PFSK-1 (cell line): ENCODE measurements around the gene OPN1MW3.

Experiments used
- FOXP2 ChIP-seq: optimal IDR thresholded peaks from 2 replicates; pipeline ENCODE3; 2011; ENCODE audit warnings: borderline replicate concordance, control low read depth, inconsistent platforms; ENCODE audit not compliant: insufficient read depth; ENCODE audit errors: extremely low read length, extremely low read depth
- POLR2AphosphoS5 ChIP-seq: IDR thresholded peaks from 2 replicates; pipeline ENCODE4 v1.6.1; 2012; ENCODE audit warnings: low read depth, mild to moderate bottlenecking, control low read depth, low read length, moderate library complexity
- REST ChIP-seq, 2 experiments: IDR thresholded peaks; 2 replicates each; pipeline versions ENCODE4 v1.6.1 to v1.8.0; 2011 to 2012; ENCODE audit warnings: low read depth in 2 of 2, low read length in 2 of 2, control low read depth in 1 of 2, inconsistent platforms in 1 of 2, mild to moderate bottlenecking in 1 of 2, moderate library complexity in 1 of 2; ENCODE audit not compliant: insufficient read depth in 1 of 2
- SIN3A ChIP-seq: IDR thresholded peaks from 2 replicates; pipeline ENCODE4 v1.6.1; 2012; ENCODE audit warnings: mild to moderate bottlenecking, low read length, moderate library complexity, borderline replicate concordance; ENCODE audit not compliant: insufficient read depth
- TAF1 ChIP-seq: IDR thresholded peaks from 2 replicates; pipeline ENCODE4 v1.6.1; 2012; ENCODE audit warnings: low read length, control low read depth, borderline replicate concordance; ENCODE audit not compliant: insufficient read depth

The OPN1MW3 gene

GRCh38 chrX:154296731-154297130, 39.3 kb downstream of the OPN1MW3 start:
- no peak for TF ChIP-seq POLR2AphosphoS5
- TF ChIP-seq SIN3A = no peak
- TF ChIP-seq FOXP2 = no peak
- no peak for TF ChIP-seq TAF1
- no peak for TF ChIP-seq REST (IDR thresholded peaks at IDR 0.05; ENCODE audit: insufficient read depth in 1 of 2, low read depth in 2 of 2, low read length in 2 of 2)

GRCh38 chrX:154298312-154298711, 40.9 kb downstream of the OPN1MW3 start:
- no peak for TF ChIP-seq TAF1
- TF ChIP-seq POLR2AphosphoS5 = no peak
- no peak for TF ChIP-seq SIN3A

- no peak for TF ChIP-seq TAF1
- no peak for TF ChIP-seq FOXP2
- TF ChIP-seq SIN3A = no peak
- TF ChIP-seq REST (IDR thresholded peaks at IDR 0.05; ENCODE audit: insufficient read depth in 1 of 2, low read depth in 2 of 2, low read length in 2 of 2) = no peak
- no peak for TF ChIP-seq POLR2AphosphoS5
These were observed 43.4 kb downstream of the OPN1MW3 start for GRCh38 chrX:154300816-154301215.

GRCh38 chrX:154303476-154303875, 46.1 kb downstream of the OPN1MW3 start:
- TF ChIP-seq POLR2AphosphoS5 (no peak), TAF1 (no peak), FOXP2 (no peak), REST (IDR thresholded peaks at IDR 0.05; ENCODE audit: insufficient read depth in 1 of 2, low read depth in 2 of 2, low read length in 2 of 2) (no peak), SIN3A (no peak)

GRCh38 chrX:154304846-154305245, 47.5 kb downstream of the OPN1MW3 start:
- TF ChIP-seq TAF1 = no peak
- TF ChIP-seq REST (IDR thresholded peaks at IDR 0.05; ENCODE audit: insufficient read depth in 1 of 2, low read depth in 2 of 2, low read length in 2 of 2) = no peak
- no peak for TF ChIP-seq FOXP2
- no peak for TF ChIP-seq POLR2AphosphoS5
- no peak for TF ChIP-seq SIN3A
